ENCODE data around the gene CTAGE1. TPM values are rescaled to one million over a fixed set of nuclear protein-coding genes. Genes with fewer than 3 reads are reported as not detected.

The CTAGE1 gene, protein sequence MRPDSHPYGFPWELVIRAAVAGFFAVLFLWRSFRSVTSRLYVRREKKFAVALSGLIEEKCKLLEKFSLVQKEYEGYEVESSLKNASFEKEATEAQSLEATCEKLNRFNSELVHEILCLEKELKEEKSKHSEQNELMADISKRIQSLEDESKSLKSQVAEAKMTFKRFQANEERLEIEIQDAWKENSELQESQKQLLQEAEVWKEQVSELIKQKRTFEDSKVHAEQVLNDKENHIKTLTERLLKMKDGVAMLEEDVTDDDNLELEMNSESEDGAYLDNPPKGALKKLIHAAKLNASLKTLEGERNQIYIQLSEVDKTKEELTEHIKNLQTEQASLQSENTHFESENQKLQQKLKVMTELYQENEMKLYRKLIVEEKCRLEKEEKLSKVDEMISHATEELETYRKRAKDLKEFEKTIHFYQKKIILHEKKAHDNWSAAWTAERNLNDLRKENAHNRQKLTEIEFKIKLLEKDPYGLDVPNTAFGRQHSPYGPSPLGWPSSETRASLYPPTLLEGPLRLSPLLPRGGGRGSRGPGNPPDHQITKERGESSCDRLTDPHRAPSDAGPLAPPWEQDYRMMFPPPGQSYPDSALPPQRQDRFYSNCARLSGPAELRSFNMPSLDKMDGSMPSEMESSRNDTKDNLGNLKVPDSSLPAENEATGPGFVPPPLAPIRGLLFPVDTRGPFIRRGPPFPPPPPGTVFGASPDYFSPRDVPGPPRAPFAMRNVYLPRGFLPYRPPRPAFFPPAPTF
- total RNA-seq = not detected

DNA sequence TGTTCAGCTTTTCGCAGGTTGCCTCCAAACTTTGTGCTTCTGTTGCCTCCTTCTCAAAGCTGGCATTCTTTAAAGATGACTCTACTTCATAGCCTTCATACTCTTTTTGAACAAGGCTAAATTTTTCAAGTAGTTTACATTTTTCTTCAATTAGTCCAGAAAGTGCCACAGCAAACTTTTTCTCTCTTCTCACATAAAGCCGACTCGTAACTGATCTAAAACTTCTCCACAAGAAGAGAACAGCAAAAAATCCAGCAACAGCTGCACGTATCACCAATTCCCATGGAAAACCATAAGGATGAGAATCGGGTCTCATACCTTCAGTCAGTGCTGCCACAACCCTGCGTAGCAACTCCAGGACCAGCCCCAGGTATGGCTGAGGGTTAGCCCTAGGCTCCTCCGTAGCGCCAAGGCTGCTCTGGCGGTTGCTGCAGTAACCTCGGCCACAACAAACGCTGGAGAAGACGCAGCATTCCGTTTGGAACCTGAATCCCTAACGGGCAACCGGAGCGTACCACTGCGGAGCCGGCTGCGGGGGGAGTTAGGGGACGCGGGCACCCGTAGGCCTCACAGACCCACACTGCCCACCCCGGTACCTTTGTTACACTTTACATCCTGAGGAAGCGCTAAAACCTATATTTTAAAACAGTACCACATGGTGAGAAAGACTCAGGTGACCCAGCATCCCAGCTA, at the start of gene CTAGE1:
TSS of gene CTAGE1 (minus strand) at position 420 of the 693 bp plus-strand sequence. CDS start at position 316, 104 bp downstream.
- Mint-ChIP-seq H3K4me1 (no peaks in the 10 kb centered on the region), H3K27ac (no peak within 1 kb of the TSS), H3K36me3 (ENCODE audit: low read depth) (no peaks in the 10 kb centered on the region), H3K9me3 (peaks cover 11% of the 10 kb centered on the region), H3K27me3 (no peaks in the 10 kb centered on the region), H3K4me3 (no peak within 1 kb of the TSS)
- no peak for DNase-seq
- ChIA-PET CTCF (interaction anchor here (1.3 kb wide), 1 partner anchor 26 kb away, joined by 3 read pairs; no protein-coding TSS in a partner anchor), POLR2A (no interaction called here)

DNA sequence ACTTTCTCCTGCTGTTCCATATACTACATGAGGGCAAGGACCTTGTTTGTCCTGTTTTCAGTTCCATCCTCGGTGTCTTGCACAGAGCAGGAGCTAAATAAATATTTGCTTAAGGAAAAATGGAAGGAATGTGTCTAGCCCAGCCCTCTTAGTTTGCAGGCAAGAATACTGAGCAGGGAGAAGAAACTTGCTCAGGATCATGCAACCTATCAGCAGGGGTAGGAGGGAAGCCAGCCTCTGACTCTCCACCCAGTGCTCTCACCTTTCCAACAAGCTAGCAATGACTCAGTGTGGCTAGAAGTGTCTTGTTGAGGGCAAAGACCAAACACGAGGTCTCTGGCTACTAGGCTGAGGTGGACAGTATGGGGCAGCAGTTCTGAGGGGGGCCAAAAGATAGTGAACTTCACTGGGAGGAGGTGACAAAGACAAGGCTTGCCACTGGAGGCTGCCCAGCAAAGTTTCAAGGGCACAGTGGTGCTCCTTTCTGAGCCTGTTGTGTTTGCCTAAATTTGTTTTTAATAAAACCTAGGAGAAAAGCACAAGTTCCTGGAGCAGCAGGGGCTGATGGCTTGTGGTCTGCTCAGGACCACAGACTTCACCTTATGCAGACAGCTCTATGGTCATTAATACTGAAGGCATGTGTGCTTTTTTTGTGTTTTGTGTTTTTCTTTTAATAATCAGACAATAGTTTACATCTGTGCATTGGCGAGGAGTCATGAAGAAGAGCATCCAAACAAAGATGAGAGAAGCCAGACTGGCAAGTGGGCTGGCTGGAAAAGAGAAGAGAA, 49.1 kb upstream of the CTAGE1 start:
- DNase-seq = no peak
- no peaks in the 10 kb centered on the region for H3K27me3 Mint-ChIP-seq
- ChIA-PET POLR2A (no interaction called here), CTCF (no interaction called here)
- peaks cover 2% of the 10 kb centered on the region for H3K9me3 Mint-ChIP-seq
- no peaks in the 10 kb centered on the region for H3K4me1 Mint-ChIP-seq
- H3K4me3 Mint-ChIP-seq = no peak overlapping the region
- no peaks in the 10 kb centered on the region for H3K36me3 Mint-ChIP-seq (ENCODE audit: low read depth)
- no peak overlapping the region for H3K27ac Mint-ChIP-seq

DNA sequence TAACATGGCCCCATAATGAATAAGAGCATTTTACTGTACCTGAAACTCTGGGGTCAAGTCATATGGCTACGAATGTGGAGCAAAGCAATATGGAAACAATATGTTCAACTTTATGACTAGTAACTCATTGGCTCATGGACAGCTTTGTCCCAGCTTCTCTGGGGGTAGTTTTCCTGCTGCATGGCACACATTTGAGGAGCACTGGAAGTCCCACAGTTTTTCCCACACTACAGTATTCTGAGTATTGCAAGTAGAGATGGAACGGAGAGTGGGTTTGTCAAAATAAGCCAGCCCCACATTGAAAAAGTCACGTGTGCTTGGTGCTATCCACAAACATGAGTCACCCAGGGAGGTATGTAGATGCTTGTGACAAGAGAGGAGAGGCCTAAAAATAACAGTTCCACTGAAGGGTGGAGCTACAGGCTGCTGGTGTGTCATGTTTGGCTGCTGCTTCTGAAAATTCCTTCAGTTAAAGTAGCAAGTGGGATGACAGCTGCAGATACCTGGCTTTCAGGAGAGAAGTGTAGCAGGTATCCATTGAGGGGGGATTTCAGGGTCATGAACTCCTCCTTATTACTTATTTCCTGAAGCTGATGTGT, 48.2 kb upstream of the CTAGE1 start:
- POLR2A ChIA-PET = no interaction called here
- H3K4me1 Mint-ChIP-seq = no peaks in the 10 kb centered on the region
- no peaks in the 10 kb centered on the region for H3K36me3 Mint-ChIP-seq (ENCODE audit: low read depth)
- H3K9me3 Mint-ChIP-seq = peaks cover 2% of the 10 kb centered on the region
- H3K27ac Mint-ChIP-seq = no peak overlapping the region
- H3K27me3 Mint-ChIP-seq = no peaks in the 10 kb centered on the region
- no peak overlapping the region for H3K4me3 Mint-ChIP-seq
- no peak for DNase-seq
- CTCF ChIA-PET = no interaction called here

DNA sequence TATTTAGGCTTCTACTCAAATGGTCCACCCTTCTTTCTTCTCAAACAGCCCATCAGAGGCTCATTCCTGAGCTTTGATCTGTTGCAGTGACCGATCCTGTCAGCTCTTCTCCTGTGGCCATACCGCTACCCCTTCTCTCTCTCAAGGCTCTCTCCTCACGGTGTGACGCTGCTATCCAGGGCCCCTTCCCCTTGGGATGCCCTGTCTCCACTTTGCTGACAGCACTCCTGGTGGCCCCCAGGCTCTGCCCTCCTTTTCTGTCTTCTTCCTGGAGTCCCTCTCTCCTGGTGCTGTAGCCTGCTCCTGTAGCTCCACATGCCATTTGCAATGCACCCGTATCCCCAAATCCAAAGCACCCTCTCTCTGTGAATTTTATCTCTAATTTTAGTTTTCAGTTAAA, 45.4 kb upstream of the CTAGE1 start:
- H3K36me3 Mint-ChIP-seq (ENCODE audit: low read depth) = no peaks in the 10 kb centered on the region
- no peak for DNase-seq
- no peaks in the 10 kb centered on the region for H3K4me1 Mint-ChIP-seq
- no peak overlapping the region for H3K4me3 Mint-ChIP-seq
- H3K9me3 Mint-ChIP-seq = no peaks in the 10 kb centered on the region
- no peaks in the 10 kb centered on the region for H3K27me3 Mint-ChIP-seq
- CTCF ChIA-PET = no interaction called here
- POLR2A ChIA-PET = no interaction called here
- H3K27ac Mint-ChIP-seq = no peak overlapping the region

DNA sequence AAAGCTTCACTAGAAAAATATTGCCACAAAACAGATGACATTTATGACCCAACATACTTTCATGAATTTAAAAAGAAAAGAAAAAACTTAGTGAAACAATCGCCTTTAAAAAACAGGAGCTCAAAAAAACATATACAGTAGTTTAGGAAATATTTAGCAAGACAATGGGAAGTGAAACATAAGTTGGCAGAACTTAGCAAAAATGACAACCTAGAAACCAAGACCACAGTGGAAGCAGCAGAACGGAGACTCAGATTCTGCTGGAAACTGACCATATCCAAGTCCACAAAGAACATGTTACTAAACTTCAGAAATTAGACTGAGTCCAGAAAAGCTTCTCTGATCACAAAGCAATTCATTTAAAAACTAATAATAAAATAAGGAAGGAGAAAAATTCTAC, 41.8 kb upstream of the CTAGE1 start:
- no peaks in the 10 kb centered on the region for H3K4me1 Mint-ChIP-seq
- CTCF ChIA-PET = no interaction called here
- POLR2A ChIA-PET = no interaction called here

DNA sequence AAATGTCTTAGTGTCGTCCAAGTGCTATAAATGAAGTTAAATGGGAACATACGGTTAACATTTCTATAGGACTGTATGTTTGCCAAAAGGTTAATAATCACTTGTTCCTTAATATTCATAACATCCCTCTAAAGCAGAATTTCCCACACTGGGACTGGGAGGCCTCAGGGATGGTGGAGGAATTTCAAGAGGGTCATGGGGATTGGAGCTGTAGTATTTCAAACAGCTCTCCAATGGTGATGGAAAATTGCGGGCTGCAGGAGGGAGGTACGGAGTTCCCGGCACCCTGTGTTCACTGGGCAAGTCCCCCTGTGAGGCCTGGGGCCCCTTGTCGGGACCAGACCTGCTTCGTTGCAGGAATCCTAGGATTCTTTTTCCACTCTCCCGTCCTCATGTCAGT, 39.8 kb upstream of the CTAGE1 start:
- no peaks in the 10 kb centered on the region for H3K9me3 Mint-ChIP-seq
- no peak for DNase-seq
- H3K36me3 Mint-ChIP-seq (ENCODE audit: low read depth) = no peaks in the 10 kb centered on the region
- POLR2A ChIA-PET = no interaction called here
- no peaks in the 10 kb centered on the region for H3K4me1 Mint-ChIP-seq
- H3K27ac Mint-ChIP-seq = no peak overlapping the region
- CTCF ChIA-PET = interaction anchor here (0.7 kb wide), 1 partner anchor 552 kb away, joined by 3 read pairs; no protein-coding TSS in a partner anchor
- H3K4me3 Mint-ChIP-seq = no peak overlapping the region
- no peaks in the 10 kb centered on the region for H3K27me3 Mint-ChIP-seq

More for the DNA sequence above, 41.8 kb upstream of the CTAGE1 start:
- Mint-ChIP-seq H3K27ac (no peak overlapping the region), H3K27me3 (no peaks in the 10 kb centered on the region), H3K4me3 (no peak overlapping the region), H3K36me3 (ENCODE audit: low read depth) (no peaks in the 10 kb centered on the region), H3K9me3 (no peaks in the 10 kb centered on the region)
- no peak for DNase-seq

DNA sequence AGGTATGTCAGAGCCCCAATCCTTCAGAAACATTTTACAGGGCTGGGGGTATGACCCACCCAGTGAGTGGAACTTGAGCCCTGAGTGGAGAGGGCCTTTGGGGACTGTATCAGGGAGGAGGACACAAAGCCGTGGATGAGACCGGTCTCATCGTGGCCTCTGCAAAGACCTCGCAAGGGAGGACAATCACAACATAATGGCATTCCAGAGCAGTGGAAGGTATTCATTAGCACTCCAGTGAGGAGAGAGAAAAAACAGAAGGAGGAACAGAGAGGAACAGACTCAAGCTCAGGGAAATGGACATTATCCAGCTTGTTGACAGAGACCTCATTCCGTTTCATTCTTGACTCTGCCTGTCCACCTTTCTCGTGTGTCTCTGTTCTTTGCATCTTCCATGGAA, 38.8 kb upstream of the CTAGE1 start:
- no peak overlapping the region for H3K27ac Mint-ChIP-seq

DNA sequence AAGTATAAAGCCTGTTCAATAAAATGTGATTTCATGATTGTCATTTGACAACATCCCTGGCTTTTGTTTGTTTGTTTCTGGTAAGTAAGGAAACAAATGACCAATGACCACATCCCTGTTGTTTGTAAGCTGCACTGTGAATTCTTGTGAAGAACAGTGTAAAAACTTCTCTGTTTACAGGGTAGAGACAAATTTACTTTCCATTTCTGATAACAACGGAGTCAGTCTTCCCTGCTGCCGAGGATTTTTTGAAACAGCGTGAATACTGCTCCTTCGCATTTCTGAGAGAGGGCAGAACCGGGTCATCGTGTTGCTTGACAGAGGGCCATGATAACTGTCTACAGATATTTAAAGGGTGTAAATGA, 38.4 kb upstream of the CTAGE1 start:
- Mint-ChIP-seq H3K9me3 (peaks cover 3% of the 10 kb centered on the region), H3K27me3 (no peaks in the 10 kb centered on the region)
- CTCF ChIA-PET = no interaction called here

More for the DNA sequence above, 38.8 kb upstream of the CTAGE1 start:
- Mint-ChIP-seq H3K4me1 (no peaks in the 10 kb centered on the region), H3K36me3 (ENCODE audit: low read depth) (no peaks in the 10 kb centered on the region), H3K9me3 (no peaks in the 10 kb centered on the region), H3K27me3 (no peaks in the 10 kb centered on the region), H3K4me3 (no peak overlapping the region)
- DNase-seq = no peak
- ChIA-PET CTCF (no interaction called here), POLR2A (no interaction called here)

DNA sequence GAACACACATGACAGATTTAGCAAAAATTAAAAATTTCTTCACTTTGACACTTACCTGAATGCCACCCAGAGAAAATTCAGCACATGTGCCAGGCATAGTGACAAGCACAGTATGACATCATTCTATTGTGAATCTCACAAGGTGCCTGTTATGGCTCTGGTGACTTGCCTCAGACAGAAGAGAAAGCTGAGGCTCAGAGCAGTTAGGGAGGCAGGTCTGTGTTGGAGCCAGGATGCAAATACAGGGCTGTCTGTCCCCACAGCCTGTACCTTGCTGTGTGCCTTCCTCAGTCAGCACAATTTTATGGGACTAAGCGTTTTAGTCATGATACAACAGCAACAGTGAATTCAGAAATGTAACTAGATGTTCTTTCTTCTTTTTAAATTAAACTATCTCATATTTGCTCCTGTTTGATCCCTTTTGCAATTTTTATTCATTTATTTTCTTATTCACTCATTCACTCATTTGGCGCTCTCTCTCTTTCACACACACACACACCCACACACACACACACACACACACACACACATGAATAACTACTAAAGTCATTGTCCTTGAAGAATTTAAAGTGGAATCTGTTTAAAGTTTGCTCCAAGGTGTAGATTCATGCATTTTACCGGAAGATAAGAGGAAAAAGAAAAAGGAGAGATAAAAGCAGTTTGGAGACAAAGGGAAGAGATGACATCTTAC, 37.9 kb upstream of the CTAGE1 start:
- no peaks in the 10 kb centered on the region for H3K27me3 Mint-ChIP-seq
- ChIA-PET POLR2A (no interaction called here), CTCF (no interaction called here)
- DNase-seq = no peak
- H3K36me3 Mint-ChIP-seq (ENCODE audit: low read depth) = no peaks in the 10 kb centered on the region
- peaks cover 7% of the 10 kb centered on the region for H3K9me3 Mint-ChIP-seq
- no peaks in the 10 kb centered on the region for H3K4me1 Mint-ChIP-seq
- no peak overlapping the region for H3K4me3 Mint-ChIP-seq
- H3K27ac Mint-ChIP-seq = no peak overlapping the region

More for the DNA sequence above, 38.4 kb upstream of the CTAGE1 start:
- no peak overlapping the region for H3K27ac Mint-ChIP-seq
- no peak for DNase-seq
- no peak overlapping the region for H3K4me3 Mint-ChIP-seq
- H3K36me3 Mint-ChIP-seq (ENCODE audit: low read depth) = no peaks in the 10 kb centered on the region
- H3K4me1 Mint-ChIP-seq = no peaks in the 10 kb centered on the region
- POLR2A ChIA-PET = no interaction called here

DNA sequence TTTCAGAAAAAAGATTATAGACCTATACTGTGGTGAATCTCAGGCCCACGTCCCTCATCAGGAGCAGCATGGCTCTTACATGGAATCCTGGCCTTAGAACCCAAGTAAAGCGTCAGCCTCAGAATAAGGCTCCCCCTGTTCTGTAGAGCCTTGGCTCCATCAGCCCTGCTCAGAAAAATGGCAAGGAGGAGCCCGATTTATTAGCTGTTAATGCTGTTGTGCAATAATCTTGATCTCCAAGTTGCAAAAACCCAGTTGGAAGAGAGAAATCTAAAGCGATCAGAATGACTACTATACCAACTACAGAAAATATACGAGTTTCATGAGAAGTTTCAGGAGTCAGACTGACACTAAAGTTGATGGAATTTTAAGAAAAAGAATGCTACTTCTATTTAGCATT, 35.6 kb upstream of the CTAGE1 start:
- H3K4me3 Mint-ChIP-seq = no peak overlapping the region
- H3K9me3 Mint-ChIP-seq = peaks cover 19% of the 10 kb centered on the region
- POLR2A ChIA-PET = no interaction called here
- no peaks in the 10 kb centered on the region for H3K36me3 Mint-ChIP-seq (ENCODE audit: low read depth)
- DNase-seq = no peak
- no peaks in the 10 kb centered on the region for H3K4me1 Mint-ChIP-seq
- CTCF ChIA-PET = no interaction called here
- H3K27me3 Mint-ChIP-seq = no peaks in the 10 kb centered on the region
- no peak overlapping the region for H3K27ac Mint-ChIP-seq

DNA sequence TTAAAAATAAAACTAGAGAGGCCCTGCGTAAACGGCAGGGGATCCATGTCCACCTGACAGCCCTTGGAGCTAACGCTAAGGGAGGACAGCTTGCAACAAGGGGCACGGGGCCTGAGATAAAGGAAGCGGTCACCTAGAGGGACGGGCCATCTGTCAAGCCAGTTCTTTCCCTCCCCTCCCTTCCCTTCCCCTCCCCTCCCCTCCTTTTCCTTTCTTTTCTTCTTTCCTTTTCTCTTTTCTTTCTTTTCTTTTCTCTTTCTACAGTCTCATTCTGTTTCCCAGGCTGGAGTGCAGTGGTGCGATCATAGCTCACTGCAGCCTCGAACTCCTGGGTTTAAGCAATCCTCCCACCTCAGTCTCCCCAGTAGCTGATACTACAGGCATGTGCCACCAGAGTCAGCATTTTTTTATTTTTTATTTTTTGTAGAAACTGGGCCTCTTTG, 34.5 kb upstream of the CTAGE1 start:
- POLR2A ChIA-PET = no interaction called here
- Mint-ChIP-seq H3K27me3 (no peaks in the 10 kb centered on the region), H3K36me3 (ENCODE audit: low read depth) (no peaks in the 10 kb centered on the region), H3K9me3 (peaks cover 19% of the 10 kb centered on the region), H3K27ac (no peak overlapping the region), H3K4me1 (no peaks in the 10 kb centered on the region), H3K4me3 (no peak overlapping the region)
- DNase-seq = no peak
- CTCF ChIA-PET = interaction anchor here (0.8 kb wide), 1 partner anchor 12 kb away, joined by 3 read pairs; no protein-coding TSS in a partner anchor

DNA sequence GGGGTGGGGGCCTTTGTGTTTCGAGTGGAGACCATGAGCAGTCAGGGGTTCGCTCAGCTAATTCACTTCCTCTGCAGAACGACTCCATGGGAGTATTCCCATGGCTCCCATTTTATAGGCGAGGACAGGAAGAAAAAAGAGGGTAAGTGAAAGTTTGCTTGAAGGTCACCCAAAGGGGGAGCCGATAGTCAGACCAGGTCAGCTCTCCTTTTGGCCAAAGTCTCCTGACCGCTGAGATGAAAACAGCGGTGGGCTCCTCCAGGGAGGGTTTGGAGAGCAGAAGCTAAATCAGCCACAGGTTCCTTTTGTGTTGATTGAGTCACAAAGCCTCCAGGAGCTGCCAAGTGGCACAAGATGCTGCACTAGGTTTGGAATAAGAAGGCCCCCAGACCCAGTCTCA, 34.1 kb upstream of the CTAGE1 start:
- Mint-ChIP-seq H3K27ac (no peak overlapping the region), H3K27me3 (no peaks in the 10 kb centered on the region), H3K4me1 (no peaks in the 10 kb centered on the region), H3K36me3 (ENCODE audit: low read depth) (no peaks in the 10 kb centered on the region), H3K4me3 (no peak overlapping the region), H3K9me3 (peaks cover 19% of the 10 kb centered on the region)
- POLR2A ChIA-PET = no interaction called here
- DNase-seq = no peak
- CTCF ChIA-PET = interaction anchor here (0.6 kb wide), 1 partner anchor 47 kb away, joined by 4 read pairs; no protein-coding TSS in a partner anchor
